GM12878 (cell line): ENCODE results near the gene JAML. TPM values are rescaled to one million over a fixed set of nuclear protein-coding genes. Genes with fewer than 3 reads are reported as not detected.

Source experiments
- ATAC-seq: fragments of 200-7000 bp; cut with Tn5 transposase; 3 replicates; pipeline ENCODE4 v1.9.1; 2020; ENCODE audit warnings: mild to moderate bottlenecking, moderate library complexity
- BruUV-seq: library from RNA; stranded (reverse); fragments of 400-500 nt; replicated peaks from 2 replicates; lab custom pipeline; 2021; lab: Mats Ljungman, UMichigan
- CTCF ChIA-PET: fragments of 300-600 bp; sonication (Branson Sonifier 250); formaldehyde crosslinking; extraction: SDS; loops from one replicate; lab custom pipeline; 2021; ENCODE audit warnings: inconsistent platforms; lab: Yijun Ruan, JAX
- POLR2A ChIA-PET: fragments of 350-600 bp; formaldehyde crosslinking; extraction: SDS; loops from one replicate; lab custom pipeline; 2021; ENCODE audit warnings: inconsistent platforms; lab: Charles Lee
- RAD21 ChIA-PET: fragments of 300-600 bp; sonication (Branson Sonifier 250); formaldehyde crosslinking; loops from one replicate; lab custom pipeline; 2023; ENCODE audit warnings: antibody characterized with exemption; ENCODE audit not compliant: unreplicated experiment; lab: Charles Lee
- SMC1A ChIA-PET: fragments of 300-600 bp; sonication (Branson Sonifier 250); formaldehyde crosslinking; loops from one replicate; lab custom pipeline; 2023; ENCODE audit not compliant: unreplicated experiment, uncharacterized antibody; lab: Charles Lee
- DNase-seq: peaks from one replicate; pipeline ENCODE4 v3.0.0-alpha.2; 2011; ENCODE audit warnings: low read depth, low spot score
- FAIRE-seq: peaks from 3 replicates; lab custom pipeline; 2011; peaks lifted over from hg19 to GRCh38; lab: Jason Lieb, UNC
- H2AFZ ChIP-seq: 2 replicates; pipeline ENCODE4 v1.6.0; 2011; ENCODE audit warnings: low read depth, low read length, control low read depth; ENCODE audit not compliant: control insufficient read depth
- H3K27ac ChIP-seq: 2 replicates; pipeline ENCODE4 v1.5.1; 2011; ENCODE audit warnings: control low read depth; ENCODE audit not compliant: control insufficient read depth, insufficient read depth
- H3K27me3 ChIP-seq, 2 experiments: replicated peaks in 1 of 2; 2 replicates each; pipeline versions ENCODE4 v1.6.0 to v1.6.1; 2011; ENCODE audit warnings: low read length in 1 of 2; ENCODE audit not compliant: control insufficient read depth in 2 of 2, insufficient read depth in 2 of 2
- H3K36me3 ChIP-seq, 2 experiments: 2 replicates each; pipeline ENCODE4 v1.5.1; 2011; ENCODE audit warnings: low read length in 1 of 2; ENCODE audit not compliant: control insufficient read depth in 2 of 2, insufficient read depth in 2 of 2
- H3K4me1 ChIP-seq: 2 replicates; pipeline ENCODE4 v1.6.1; 2011; ENCODE audit warnings: mild to moderate bottlenecking, low read length, moderate library complexity, mixed read lengths; ENCODE audit not compliant: control insufficient read depth, insufficient read depth
- H3K4me2 ChIP-seq: 2 replicates; pipeline ENCODE4 v1.6.0; 2011; ENCODE audit warnings: control low read depth; ENCODE audit not compliant: control insufficient read depth, insufficient read depth
- H3K4me3 ChIP-seq: fragments of 200-600 bp; sonication (generic); 2 replicates; pipeline ENCODE4 v1.5.1; 2016
- H3K79me2 ChIP-seq: 2 replicates; pipeline ENCODE4 v1.6.0; 2011; ENCODE audit warnings: low read length; ENCODE audit not compliant: control insufficient read depth, insufficient read depth
- H3K9ac ChIP-seq: 2 replicates; pipeline ENCODE4 v1.8.0; 2011; ENCODE audit warnings: low read length, control low read depth, mixed read lengths; ENCODE audit not compliant: control insufficient read depth, insufficient read depth
- H3K9me3 ChIP-seq: replicated peaks from 3 replicates; pipeline ENCODE4 v1.5.1; 2011; ENCODE audit warnings: mild to moderate bottlenecking, low read length; ENCODE audit not compliant: control insufficient read depth, insufficient read depth
- H4K20me1 ChIP-seq: 2 replicates; pipeline ENCODE4 v1.6.0; 2011; ENCODE audit not compliant: control insufficient read depth, insufficient read depth
- CREB1 ChIP-seq: IDR thresholded peaks from 2 replicates; pipeline ENCODE4 v1.6.1; 2012; ENCODE audit warnings: low read depth, mild to moderate bottlenecking, inconsistent platforms
- EED ChIP-seq: sonication (generic); IDR thresholded peaks from 2 replicates; pipeline ENCODE4 v1.6.1; 2016; ENCODE audit warnings: antibody characterized with exemption, low read depth
- NBN ChIP-seq: fragments of 450-650 bp; IDR thresholded peaks from 2 replicates; pipeline ENCODE4 v1.6.1; 2016
- NFIC ChIP-seq: IDR thresholded peaks from 2 replicates; pipeline ENCODE4 v1.6.1; 2012; ENCODE audit warnings: low read depth, mild to moderate bottlenecking, inconsistent platforms, low read length, moderate library complexity
- ZNF207 ChIP-seq: fragments of 450-650 bp; IDR thresholded peaks from 2 replicates; pipeline ENCODE4 v1.6.1; 2014; ENCODE audit warnings: antibody characterized with exemption, mild to moderate bottlenecking, borderline replicate concordance
- WGBS: methylation state at CpG from one replicate; pipeline ENCODE4 v1.1.6; 2016; ENCODE audit warnings: low lambda C conversion rate; ENCODE audit not compliant: insufficient replicate concordance, insufficient coverage; ENCODE audit errors: missing lambda C conversion rate; 5-methylcytosine and 5-hydroxymethylcytosine counted together
- in situ Hi-C: fragments of 300-500 bp; cut with MboI; formaldehyde crosslinking; loops from 9 replicates; pipeline ENCODE4 v1.14.3; 2018; ENCODE audit warnings: mixed read lengths
- intact Hi-C: fragments of 100-400 bp; cut with micrococcal nuclease; formaldehyde crosslinking; loops from one replicate; pipeline ENCODE4 v1.14.2; 2022; ENCODE audit not compliant: unreplicated experiment
- polyA plus RNA-seq, 11 experiments: library from polyadenylated mRNA; depleted of rRNA in 4 of 11; unstranded in 6 of 11; stranded (reverse) in 5 of 11; fragments of >200 nt; fragmentation: Nextera tagmentation in 4 of 11; fragmentation: Illumina TruSeq in 1 of 11; extraction: Ambion mirVana in 4 of 11; extraction: Trizol in 1 of 11; gene quantifications; 1 replicate in 1 of 11; 2 replicates in 10 of 11; pipeline versions ENCODE4 v1.2.1 to v1.2.3, GENCODE V29; 2011 to 2016; ENCODE audit warnings: inconsistent platforms in 2 of 11, missing spikeins in 2 of 11, low read depth in 1 of 11
- total RNA-seq, 4 experiments: library from RNA; depleted of rRNA in 3 of 4; stranded (reverse); fragments of >200 nt in 3 of 4; fragmentation: Illumina TruSeq in 1 of 4; extraction: Trizol in 1 of 4; gene quantifications; 2 replicates each; pipeline versions ENCODE4 v1.2.1 to v1.2.3, GENCODE V29; 2013 to 2021

The JAML gene
- total and polyA plus RNA-seq, 10 of the 15 experiments (the other 5 are each of a cell fraction or from before 2014, with no cell fraction given): 0.60 to 8.1 (median 3.5) TPM

DNA sequence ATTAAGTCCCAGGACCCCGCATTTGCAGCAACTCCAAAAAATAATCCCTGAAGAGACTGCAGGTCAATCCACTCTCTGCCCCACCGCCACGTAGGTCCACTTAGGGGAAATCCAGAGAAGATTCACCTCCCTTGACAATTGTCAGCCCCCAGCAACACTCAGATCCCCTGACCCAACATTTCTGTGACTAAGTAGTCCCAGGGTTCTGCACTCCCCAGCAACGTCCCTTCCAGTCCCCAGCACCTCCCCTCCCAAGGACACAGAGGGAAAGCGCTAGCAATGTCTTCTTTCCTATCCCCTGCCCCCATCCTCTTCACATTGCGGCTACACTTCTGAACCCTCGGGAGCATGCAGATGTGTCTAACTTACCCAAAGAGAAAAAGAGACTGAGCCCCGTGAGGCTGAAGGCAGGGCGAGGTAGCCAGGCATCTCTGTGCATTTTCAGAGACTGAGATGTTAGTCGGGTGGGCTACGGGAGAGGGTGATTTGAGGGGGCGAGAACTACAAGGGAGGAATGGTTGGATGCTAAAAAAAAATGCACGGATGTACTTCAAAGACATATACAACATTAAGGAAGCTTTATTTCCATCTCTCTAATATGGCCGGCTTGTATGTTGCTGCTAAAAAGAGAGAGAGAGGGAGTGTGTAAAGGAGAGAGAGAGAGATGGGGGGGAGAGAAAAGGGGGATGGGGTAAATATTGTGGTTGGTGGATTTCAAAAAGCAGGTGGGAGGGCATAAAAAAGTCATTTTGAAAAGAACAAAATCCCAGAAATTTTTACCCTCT lies 48.6 kb downstream of the JAML start, which contains the start of gene SCN2B:
SCN2B (minus strand) TSS at position 647 of the 785 bp plus-strand sequence; CDS start at position 439, 208 bp downstream.
- DNase-seq (no peak), FAIRE-seq (no peak), ATAC-seq (no peak)
- in situ Hi-C loops (no loop called here), intact Hi-C loops (no loop called here)
- CTCF ChIA-PET: interaction anchor here (0.7 to 1.9 kb wide), 4 partner anchors 28 to 92 kb away, joined by 3 to 6 read pairs (median 4); no protein-coding TSS in a partner anchor
- H2AFZ ChIP-seq: no peak within 1 kb of the TSS
- SMC1A ChIA-PET: no interaction called here
- POLR2A ChIA-PET: no interaction called here
- no TSS peak for BruUV-seq
- H3K4me1 ChIP-seq: no peaks in the 10 kb centered on the region
- WGBS: 25% methylated on average over 14 of the region's 14 CpGs
- no peaks in the 10 kb centered on the region for H3K36me3 ChIP-seq
- RAD21 ChIA-PET: no interaction called here
- TF ChIP-seq EED: no peak
- no peak for TF ChIP-seq NBN
- no peak for TF ChIP-seq CREB1
- TF ChIP-seq NFIC: no peak
- no peak for TF ChIP-seq ZNF207
- H3K4me3 ChIP-seq: no peak within 1 kb of the TSS
- no peaks in the 10 kb centered on the region for H3K79me2 ChIP-seq
- no peaks in the 10 kb centered on the region for H3K9me3 ChIP-seq
- no peak within 1 kb of the TSS for H3K9ac ChIP-seq
- no peaks in the 10 kb centered on the region for H4K20me1 ChIP-seq
- no peak within 1 kb of the TSS for H3K27ac ChIP-seq
- H3K4me2 ChIP-seq: no peak within 1 kb of the TSS
- H3K27me3 ChIP-seq: peaks cover 0 to 7% of the 10 kb centered on the region in 2 experiments; a peak in 1 of 4 replicates
